ENCODE measurements around the gene DNM3.

DNA sequence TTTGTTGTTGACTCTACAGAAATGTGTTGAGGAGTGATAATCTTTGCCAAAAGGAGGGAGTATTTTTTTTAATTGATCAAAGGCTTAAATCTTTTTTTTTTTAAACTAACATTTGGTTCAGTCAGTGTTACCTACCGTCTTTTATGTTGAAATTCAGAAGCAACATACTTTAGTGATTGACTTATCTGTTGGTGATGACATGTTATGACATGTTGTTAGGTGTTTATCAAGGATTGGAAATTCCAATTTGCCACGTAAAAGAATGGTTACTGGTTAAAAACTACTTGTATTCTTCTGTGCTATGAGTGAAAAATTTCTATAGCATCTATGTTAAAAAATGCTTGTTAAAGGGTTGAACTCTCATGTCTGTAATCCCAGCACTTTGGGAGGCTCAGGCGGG is 61.2 kb downstream of the DNM3 start:
- TF ChIP-seq HDAC6 (IDR thresholded peaks at IDR 0.05; ENCODE audit: low read depth, low read length) (no peak), TAF1 (IDR thresholded peaks at IDR 0.05; ENCODE audit: low read depth, low read length) (no peak), CBX5 (IDR thresholded peaks at IDR 0.05; ENCODE audit: low read depth, low read length) (no peak)
- TF ChIP-seq, protein P1, sequence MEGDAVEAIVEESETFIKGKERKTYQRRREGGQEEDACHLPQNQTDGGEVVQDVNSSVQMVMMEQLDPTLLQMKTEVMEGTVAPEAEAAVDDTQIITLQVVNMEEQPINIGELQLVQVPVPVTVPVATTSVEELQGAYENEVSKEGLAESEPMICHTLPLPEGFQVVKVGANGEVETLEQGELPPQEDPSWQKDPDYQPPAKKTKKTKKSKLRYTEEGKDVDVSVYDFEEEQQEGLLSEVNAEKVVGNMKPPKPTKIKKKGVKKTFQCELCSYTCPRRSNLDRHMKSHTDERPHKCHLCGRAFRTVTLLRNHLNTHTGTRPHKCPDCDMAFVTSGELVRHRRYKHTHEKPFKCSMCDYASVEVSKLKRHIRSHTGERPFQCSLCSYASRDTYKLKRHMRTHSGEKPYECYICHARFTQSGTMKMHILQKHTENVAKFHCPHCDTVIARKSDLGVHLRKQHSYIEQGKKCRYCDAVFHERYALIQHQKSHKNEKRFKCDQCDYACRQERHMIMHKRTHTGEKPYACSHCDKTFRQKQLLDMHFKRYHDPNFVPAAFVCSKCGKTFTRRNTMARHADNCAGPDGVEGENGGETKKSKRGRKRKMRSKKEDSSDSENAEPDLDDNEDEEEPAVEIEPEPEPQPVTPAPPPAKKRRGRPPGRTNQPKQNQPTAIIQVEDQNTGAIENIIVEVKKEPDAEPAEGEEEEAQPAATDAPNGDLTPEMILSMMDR (IDR thresholded peaks at IDR 0.05; ENCODE audit: control extremely low read depth in 1 of 3, insufficient read depth in 1 of 3, low read depth in 1 of 3, low read length in 3 of 3) = no peak

Data from H1 (cell line).